NCI-H146 treated with DMSO at 0.1 percent for 48 hours (cell line): ENCODE results near the gene GLS.
A peak's percentile ranks its signal among the peaks of the same experiment; 100 is the strongest.

Experiments used
- DNase-seq: peaks from one replicate; lab custom pipeline; 2025; ENCODE audit not compliant: unreplicated experiment; lab: John Stamatoyannopoulos, UW

Gene GLS

DNA sequence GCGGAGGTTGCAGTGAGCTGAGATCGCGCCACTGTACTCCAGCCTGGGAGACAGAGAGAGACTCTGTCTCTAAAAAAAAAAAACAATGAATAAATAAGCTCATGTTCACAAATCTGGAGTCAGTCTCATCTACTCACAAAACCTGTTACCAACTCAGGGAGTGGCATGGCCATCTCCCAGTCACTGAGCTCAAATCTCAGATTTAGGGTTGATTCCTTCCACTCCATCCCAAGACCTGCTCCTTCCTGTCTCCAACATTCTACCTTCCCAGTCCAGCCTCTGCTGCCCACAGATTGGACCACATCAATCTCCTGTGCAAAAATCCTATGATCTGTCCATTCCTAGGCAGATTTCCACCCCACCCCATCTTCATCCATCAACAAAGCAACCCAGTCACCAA lies 131.7 kb downstream of the GLS start:
- no peak for DNase-seq

DNA sequence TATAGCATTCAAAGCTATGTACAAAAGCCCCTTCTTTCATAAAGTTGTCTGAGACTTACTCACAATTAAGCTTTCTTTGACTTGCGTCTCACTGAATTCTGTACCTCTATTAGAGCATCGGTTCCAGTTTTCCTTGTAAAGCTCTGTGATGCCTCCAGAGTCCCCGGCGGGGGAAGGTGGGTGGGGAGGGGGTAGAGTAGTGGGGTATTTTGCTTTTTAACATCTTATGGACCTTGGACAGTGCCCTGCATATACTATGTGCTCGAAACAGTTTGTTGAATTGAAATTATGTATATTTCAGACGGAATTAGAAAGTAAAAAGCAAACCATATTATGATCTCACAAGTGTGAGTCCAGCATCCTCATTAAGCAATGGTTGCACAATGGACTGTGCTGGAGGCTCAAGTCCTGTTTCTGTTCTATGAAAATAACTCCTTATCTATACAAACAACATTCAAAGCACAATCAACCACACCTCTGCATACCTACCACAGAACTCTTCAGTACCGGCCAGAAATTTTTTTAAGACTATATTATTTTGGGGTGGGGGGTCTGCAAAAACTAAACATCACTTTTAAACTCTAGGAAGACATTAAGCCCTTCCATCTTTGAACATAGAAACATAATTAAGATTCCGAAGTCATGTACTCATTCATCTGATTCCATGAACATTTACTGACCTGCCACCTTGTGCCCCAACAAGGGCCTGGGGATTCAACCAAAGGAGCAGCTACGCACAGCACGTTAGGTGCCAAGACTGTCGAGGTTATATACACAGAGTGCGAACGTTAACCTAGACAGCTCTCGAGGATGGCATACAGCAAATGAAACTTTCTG lies 132.4 kb downstream of the GLS start:
- no peak for DNase-seq

DNA sequence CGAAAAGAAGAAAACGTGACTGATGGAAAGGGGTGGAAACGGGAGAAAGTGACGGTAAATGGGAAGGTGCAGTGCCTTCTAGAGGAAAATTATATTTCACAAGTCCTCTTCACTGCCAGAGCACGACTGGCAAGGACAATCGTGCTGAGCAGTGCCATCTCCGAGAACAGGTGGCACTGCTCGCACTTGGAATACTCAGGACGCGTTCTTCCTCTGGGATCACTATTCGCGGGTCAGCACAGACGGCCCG lies 133.0 kb downstream of the GLS start:
- DNase-seq = no peak

DNA sequence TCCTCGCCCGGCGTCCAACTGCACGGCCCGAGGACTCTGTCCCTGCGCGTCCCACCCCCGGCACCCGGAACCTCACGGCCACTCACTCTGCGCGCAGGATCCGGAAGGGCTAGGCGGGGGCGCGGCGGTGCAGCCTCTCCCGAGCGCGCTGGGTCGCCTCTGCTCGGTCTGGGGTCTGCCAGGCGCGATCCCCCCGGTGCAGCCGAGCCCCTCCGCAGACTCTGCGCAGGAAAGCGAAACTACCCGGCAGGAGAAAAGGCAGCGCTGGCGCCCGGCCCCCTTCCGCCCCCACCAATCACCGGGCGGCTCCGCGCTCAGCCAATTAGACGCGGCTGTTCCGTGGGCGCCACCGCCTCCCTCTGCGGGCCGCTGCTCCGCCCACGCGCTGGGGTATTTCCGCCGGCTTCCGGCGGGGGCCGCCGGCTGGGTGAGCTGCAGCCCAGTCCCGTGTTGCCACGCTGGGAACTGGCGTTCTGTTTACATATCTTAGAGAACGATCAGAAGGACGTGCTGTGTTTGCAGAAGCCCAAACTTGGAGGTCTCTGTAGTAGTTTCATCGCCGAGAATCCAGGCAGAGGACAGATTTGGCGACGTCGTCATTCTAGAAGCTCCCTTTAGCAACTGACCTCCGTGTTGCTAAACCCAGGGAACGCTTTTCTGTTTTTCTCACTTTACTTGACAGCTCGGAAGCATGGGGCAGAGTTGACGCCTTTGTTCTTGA lies 133.5 kb downstream of the GLS start, which contains the start of gene STAT1:
Gene STAT1 (minus strand): TSS at position 240 of the 721 bp plus-strand sequence. CDS start 4,168 bp downstream, outside the sequence.
- peak; percentile 59 for DNase-seq

DNA sequence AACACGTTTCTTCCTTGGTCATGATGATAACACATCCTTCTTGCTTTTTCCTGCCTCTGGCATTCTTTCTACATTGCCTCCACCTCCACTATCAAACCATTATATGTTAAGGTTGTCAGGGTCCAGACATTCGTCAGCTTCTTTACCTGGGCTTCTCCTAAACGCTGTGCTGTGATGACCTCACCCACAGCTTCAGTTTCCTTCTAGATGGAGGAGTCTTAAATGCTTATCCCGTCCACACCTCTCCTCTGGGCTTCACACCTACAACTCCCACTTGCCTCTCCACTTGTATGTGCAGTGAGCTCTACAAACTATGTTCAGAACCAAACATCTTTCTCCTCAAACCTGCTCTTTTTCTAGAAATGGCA lies 134.0 kb downstream of the GLS start:
- no peak for DNase-seq
